GM19455 (cell line): ENCODE measurements around the gene HOXB1.
"Not testable (repeated sequence)": the region's sequence is repeated elsewhere in the genome, so short reads cannot be mapped to it uniquely, and the experiment has no call there.

ENCODE experiments used
- ATAC-seq: cut with Tn5 transposase; IDR thresholded peaks from one replicate; pipeline ENCODE4 v1.9.1; 2021; ENCODE audit not compliant: unreplicated experiment

Gene HOXB1

GRCh38 chr17:48499735-48500434 is 30.9 kb downstream of the HOXB1 start:
- ATAC-seq, result no peak

- no peak for ATAC-seq
Observed at GRCh38 chr17:48499248-48499647, 31.6 kb downstream of the HOXB1 start.

DNA sequence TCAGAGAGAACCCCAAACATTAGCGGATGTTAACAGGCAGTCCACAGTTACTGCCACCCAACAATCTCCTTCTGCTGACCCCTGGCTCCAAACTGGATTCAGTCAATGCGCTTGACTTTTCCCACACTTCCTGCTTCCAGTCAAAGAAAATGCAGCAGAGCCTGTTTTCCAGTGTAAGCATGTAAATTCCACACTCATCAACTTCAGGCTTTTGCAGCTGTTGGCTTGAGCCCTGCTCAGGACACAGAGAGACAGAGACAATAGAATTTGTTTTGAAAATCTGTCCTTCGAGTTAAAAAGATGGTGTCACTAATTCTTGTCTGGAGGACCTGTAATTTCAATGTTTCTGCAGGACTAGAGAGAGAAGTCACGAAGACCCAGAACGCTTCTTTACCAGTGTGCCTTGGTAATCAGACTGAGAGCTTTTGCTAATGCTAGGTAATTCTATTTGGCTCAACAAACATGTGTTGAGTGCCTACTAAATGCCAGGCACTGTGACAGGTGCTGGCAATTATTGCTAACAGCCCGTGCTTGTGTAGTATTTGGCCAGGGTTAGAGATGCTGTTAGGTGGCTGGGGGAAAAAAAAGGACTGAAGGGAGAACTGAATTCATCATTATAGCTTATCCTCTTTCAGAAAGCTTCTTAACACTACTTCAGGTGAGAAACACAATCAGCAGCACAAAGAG is 32.5 kb downstream of the HOXB1 start:
- no peak for ATAC-seq

- ATAC-seq, result no peak
Observed at GRCh38 chr17:48497103-48497502, 33.7 kb downstream of the HOXB1 start.

- ATAC-seq, result no peak
Observed at GRCh38 chr17:48494335-48494734, 36.5 kb downstream of the HOXB1 start.

- ATAC-seq, result no peak
Observed at GRCh38 chr17:48492401-48493298, 38.2 kb downstream of the HOXB1 start.

DNA sequence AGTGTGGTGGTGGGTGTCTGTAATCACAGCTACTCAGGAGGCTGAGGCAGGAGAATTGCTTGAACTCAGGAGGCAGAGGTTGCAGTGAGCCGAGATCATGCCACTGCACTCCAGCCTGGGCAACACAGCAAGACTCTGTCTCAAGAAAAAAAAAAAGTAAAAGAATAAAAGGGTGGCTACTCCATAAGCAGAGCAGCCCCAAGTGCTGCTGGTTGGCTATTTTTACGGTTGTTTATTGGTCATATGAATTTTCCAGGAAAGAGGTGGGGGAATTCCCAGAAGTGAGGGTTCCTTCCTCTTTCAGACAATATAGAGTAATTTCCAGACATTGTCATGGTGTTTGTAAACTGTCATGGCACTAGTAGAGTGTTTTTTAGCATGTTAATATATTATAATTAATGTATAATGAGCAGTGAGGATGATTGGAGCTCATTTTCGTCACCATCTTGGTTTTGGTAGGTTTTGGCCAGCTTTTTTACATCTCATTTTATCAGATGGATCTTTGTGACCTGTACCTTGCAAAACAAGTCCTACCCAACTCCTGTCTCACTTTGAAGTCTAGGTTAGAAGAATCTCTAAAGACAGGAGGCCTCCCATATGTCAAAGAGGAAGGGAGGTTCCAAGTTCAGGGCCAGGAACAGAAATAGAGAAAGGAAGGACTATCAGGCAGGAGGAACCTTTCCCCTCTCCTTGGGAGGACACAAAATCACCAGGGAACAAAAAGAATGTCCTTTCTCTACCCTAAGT is 39.1 kb downstream of the HOXB1 start:
- ATAC-seq, result no peak

DNA sequence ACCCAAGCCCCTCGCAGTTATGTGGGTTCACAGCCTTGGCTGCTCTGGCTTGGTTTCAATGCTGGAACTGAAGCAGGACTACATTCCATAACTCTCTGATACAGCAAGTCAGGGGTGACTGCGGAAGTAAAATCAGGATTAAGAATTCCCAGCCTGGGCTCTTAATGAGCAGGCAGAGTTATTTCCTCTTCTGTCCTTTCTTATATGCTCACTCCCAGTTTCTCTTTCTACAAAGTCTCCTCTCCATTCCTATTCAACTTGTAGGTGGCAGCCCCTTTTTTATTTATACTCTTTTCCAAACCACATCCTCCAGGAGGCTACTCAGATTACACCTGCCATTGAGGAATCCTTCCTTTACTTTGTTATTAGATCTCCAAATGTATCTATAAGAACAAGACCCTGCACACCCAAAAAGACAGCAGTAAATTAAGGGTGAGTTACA is 40.3 kb downstream of the HOXB1 start:
- ATAC-seq, result no peak

DNA sequence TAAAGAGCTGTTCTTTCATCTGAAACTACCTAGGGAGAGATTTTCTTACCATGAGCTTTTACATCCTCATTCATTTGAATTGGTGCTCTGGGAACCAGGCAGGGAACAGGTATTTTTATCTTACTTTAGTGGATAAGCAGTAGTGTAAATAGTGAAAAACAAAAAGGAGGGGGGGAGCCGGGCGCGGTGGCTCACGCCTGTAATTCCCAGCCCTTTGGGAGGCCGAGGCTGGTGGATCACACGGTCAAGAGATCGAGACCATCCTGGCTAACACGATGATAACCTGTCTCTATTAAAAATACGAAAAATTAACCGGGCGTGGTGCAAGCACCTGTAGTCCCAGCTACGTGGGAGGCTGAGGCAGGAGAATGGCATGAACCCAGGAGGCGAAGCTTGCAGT is 41.0 kb downstream of the HOXB1 start:
- no peak for ATAC-seq

GRCh38 chr17:48488548-48489106 is 42.2 kb downstream of the HOXB1 start:
- ATAC-seq, result no peak

- no peak for ATAC-seq
Observed at GRCh38 chr17:48487221-48487620, 43.6 kb downstream of the HOXB1 start.

DNA sequence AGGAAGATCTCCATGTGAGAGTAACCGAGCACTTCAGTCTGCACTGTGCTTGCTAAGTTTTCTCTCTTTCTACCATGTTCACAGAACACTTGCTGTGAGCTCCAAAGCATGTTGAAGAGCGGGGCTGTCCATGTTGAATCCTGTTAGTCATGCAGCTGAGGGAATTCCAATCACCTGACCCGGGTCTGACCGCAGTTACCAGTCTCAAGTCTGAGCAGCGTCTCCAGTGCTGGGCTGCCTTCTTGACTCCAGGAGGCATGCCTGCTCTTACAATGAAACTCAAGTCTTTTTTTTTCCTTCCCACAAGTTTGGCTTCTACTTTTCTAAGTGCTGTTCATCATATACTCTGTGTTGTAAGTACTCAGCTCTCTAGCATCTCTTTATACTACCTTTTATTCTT is 44.3 kb downstream of the HOXB1 start:
- no peak for ATAC-seq

GRCh38 chr17:48484850-48485249 is 46.0 kb downstream of the HOXB1 start:
- ATAC-seq, result no peak

DNA sequence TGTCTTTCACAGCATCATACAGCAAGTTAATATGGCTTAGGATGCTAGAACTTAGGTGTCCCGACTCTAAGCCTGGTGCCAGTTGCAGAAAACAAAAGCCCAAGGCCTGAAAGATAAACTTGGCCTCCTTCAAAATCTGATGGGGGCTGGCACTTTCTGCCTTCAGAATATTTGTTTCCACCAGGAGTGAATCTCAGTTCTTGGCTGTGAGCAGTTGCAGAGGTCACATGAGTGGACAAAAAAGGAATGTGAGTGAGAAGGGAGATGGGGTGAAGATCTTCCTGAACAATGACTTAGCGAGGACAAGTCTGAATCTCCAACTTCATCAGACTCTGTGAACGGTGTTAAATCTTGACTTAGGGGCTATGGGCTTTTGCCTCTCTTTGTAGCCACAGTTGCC is 46.6 kb downstream of the HOXB1 start:
- no peak for ATAC-seq

GRCh38 chr17:48483471-48484131 is 47.2 kb downstream of the HOXB1 start:
- ATAC-seq, result no peak

GRCh38 chr17:48483004-48483403 is 47.8 kb downstream of the HOXB1 start:
- ATAC-seq, result no peak

- not testable (repeated sequence) for ATAC-seq
Observed at GRCh38 chr17:48482301-48482700, 48.5 kb downstream of the HOXB1 start.

DNA sequence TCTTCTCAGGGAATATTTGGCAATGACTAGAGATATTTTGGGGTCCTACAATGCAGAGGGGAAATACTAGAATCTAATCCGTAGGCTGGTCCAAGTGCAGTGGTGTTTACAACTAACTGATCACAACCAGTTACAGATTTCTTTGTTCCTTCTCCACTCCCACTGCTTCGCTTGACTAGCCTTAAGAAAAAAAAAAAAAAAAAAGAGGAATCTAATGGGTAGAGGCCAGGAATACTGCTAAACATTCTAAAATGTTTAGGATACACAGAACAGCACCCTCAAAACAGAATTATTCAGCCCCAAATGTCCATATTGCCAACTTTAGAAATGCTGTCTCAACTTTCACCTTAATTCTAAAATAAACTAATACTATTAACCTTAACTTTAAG is 51.8 kb downstream of the HOXB1 start:
- ATAC-seq, result no peak
